Stimulated activated CD4-positive, alpha-beta T cell treated with anti-CD3 and anti-CD28 coated beads, Interleukin-4, amount 100 ng/mL, for 4 hours (primary cell): ENCODE measurements around the gene RNF213.
"Not testable (repeated sequence)": the region's sequence is repeated elsewhere in the genome, so short reads cannot be mapped to it uniquely, and the experiment has no call there.

Source experiments
- DNase-seq, 2 experiments: peaks; one replicate each; pipeline ENCODE4 v3.0.0-alpha.2; 2020

The RNF213 gene

DNA sequence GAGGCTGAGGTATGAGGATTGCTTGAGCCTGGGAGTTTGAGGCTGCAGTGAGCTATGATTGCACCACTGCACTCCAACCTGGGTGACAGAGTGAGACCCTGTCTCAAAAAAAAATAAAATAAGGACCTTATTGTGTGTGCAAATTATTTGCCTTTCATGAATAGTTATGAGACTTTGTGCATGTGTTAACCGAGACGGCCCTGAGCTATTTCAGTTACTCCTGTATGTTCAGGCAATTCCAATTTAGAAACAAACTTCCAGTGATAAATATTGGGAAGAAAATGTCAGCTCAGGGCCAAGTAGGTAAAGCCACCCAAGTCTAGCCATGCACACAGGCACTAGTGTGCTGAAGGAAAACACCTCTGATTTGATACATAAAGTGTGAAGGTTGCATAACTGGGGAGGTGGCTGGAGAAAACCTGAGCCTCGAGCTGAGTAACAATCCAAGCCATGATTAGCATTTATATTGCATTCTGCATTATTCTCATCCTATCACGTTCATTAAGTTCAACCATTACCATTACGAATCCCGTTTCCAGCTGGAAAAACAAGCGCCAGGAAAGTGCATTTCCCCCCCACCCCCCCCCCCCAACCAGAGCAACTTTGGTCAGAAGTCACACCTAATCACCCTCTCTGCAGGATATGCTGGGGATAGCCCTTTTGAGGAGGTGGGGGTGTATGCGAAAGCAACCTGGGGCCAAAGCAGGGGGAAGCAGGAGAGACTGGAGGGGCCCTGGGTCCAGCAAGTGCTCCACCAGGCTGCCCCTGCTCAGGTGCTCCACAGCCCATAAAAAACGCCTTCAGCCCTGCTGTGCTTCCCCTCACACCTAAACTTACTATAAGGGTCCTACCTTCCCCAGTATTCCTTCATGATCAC lies 135.7 kb downstream of the RNF213 start:
- DNase-seq: no peak

DNA sequence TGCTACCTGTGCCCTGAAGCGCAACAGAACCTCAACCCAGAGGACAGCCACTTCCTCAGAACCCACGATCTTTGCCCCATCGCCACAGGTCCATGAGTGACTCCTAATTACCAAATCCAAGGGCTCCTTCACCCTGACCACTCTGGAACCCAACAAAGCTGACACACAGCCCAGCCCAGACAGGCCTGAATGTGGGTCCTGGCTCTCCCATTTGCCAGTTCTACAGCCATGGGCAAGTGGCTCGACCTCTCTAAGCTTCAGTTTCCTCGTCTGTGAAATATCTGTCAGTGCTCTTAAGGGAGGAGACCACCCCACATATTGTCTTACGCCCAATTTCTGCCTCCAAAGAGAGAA lies 136.4 kb downstream of the RNF213 start:
- DNase-seq: no peak

DNA sequence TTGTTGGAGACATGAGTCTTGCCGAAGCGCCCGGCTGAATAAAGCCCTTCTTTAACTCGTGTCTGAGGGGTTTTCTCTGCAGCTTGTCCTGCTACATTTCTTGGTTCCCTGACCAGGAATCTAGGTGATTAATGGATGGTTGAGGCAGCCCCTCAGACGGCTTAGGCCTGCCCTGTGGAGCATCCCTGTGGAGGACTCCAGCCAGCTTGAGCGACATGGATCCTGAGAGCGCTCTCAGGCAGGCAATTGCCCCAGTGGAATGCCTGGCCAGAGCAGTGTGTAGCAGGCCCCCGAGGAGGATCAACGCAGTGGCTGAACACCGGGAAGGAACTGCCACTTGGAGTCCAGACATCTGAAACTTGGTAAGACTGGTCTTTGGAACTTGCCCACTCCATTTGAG lies 137.0 kb downstream of the RNF213 start:
- no peak for DNase-seq

DNA sequence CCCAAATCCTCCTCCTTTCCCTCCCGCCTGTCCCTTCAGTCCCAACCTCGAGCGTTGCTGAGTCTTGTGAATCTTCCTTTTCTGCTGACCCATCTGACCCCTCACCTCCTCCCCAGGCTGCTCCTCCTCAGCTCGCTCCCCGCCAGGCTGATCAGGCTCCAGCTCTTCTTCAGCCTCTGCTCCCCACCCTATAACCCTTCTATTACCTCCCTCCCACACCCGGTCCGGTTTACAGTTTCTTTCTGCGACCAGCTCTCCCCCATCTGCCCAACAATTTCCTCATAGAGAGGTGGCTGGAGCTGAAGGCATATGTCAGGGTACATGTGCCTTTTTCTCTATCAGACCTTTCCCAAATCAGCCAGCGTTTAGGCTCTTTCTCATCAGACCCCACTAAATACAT lies 140.4 kb downstream of the RNF213 start:
- not testable (repeated sequence) for DNase-seq

DNA sequence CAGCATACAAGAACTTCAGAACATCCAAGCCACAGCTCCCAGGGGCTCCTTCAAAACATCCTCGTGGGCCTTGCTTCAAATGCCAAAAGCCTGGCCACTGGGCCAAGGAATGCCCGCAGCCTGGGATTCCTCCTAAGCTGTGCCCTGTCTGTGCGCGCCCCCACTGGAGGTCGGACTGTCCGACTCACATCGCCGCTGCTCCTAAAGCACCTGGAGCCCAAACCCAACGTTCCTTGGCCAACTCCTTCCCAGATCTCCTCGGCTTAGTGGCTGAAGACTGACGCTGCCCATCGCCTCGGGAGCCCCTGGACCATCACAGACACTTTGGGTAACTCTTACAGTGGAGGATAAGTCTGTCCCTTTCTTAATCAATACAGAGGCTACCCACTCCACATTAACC lies 141.4 kb downstream of the RNF213 start:
- DNase-seq: not testable (repeated sequence)

DNA sequence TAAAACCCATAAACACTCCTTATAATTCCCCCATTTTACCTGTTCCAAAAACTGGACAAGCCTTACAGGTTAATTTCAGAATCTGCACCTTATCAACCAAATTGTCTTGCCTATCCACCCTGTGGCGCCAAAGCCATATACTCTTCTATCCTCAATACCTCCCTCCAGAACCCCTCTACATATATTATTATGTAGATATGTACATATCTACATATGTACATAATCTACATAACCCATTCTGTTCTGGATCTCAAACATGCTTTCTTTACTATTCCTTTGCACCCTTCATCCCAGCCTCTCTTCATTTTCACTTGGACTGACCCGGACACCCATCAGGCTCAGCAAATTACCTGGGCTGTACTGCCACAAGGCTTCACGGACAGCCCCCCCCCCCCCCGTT lies 142.3 kb downstream of the RNF213 start:
- no peak for DNase-seq

DNA sequence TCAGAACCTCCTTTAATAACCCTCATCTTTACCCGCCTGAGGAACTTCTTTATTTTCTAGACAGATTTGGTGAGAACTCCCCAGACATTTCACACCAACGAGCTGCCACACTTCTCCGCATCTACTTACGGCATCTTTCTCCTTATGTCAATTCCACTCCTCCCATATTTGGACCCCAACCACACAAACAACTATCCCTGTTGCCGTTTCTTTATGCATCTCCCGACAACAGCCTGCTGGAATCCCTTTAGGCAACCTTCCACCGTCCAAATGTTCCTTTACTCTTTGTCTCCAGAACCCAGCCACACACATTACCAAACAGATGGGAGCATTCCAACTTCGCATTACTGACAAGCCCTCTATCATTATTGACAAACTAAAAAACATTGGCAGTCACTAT lies 145.5 kb downstream of the RNF213 start:
- DNase-seq: no peak

DNA sequence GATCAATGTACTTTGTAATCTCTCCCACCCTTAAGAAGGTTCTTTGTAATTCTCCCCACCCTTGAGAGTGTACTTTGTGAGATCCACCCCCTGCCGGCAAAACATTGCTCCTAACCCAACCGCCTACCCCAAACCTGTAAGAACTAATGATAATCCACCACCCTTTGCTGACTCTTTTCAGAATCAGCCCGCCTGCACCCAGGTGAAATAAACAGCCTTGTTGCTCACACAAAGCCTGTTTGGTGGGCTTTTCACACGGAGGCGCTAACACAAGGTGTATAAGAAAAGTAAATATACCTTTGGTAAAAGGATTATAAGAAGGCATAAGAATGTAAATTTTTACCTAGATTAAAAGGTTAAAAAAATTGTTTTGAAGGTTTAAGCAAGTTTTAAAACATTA lies 147.3 kb downstream of the RNF213 start:
- DNase-seq: not testable (repeated sequence)

DNA sequence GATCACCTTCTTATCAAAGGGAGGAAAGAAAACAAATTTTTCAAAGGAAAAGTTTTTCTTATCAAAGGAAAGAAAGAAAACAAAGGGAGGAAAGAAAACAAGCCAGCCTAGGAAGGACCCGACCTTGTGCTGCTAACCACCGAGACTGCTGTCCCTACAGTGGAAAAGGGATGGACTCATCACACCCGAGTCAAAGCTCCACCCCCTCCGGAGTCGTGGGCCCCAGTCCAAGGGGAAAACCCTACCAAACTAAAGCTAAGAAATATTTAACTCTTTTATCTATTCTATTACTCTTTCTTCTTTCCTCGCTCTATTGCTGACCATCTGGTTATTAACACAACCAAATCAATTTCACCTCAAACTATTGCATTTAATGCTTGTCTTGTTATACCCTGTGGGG lies 148.2 kb downstream of the RNF213 start:
- no peak for DNase-seq

DNA sequence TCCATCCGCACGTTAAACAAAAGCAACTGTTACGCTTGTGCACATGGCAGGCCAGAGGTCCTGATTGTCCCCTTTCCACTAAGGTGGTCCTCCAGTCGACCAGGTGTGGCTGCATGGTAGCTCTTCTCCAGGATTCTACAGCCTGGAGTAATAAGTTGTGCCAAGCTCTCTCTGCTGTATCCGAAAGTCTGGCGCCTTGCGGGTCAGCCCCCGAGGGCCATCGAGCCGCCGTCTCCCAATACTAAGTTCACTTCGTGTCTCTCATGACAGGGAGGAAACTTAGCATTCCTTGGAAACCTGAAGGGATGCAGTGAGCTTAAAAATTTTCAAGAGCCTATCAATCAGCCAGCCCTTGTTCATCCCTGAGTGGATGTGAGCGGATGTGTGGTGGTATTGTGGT lies 149.0 kb downstream of the RNF213 start:
- no peak for DNase-seq

DNA sequence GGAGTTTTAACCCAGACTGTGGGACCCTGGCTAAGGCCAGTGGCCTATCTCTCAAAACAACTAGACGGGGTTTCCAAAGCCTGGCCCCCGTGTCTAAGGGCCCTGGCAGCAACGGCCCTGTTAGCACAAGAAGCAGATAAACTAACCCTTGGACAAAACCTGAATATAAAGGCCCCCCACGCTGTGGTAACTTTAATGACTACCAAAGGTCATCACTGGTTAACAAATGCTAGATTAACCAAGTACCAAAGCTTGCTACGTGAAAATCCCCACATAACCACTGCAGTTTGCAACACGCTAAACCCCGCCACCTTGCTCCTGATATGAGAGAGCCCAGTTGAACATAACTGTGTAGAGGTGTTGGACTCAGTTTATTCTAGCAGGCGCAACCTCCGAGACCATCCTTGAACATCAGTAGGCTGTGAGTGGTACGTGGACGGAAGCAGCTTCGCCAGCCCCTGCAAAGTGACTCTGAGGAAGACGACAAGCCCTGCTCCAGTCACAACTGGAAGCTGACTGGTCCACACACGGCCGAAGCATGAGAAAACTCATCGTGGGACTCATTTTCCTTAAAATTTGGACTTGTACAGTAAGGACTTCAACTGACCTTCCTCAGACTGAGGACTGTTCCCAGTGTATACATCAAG lies 149.9 kb downstream of the RNF213 start:
- not testable (repeated sequence) for DNase-seq

DNA sequence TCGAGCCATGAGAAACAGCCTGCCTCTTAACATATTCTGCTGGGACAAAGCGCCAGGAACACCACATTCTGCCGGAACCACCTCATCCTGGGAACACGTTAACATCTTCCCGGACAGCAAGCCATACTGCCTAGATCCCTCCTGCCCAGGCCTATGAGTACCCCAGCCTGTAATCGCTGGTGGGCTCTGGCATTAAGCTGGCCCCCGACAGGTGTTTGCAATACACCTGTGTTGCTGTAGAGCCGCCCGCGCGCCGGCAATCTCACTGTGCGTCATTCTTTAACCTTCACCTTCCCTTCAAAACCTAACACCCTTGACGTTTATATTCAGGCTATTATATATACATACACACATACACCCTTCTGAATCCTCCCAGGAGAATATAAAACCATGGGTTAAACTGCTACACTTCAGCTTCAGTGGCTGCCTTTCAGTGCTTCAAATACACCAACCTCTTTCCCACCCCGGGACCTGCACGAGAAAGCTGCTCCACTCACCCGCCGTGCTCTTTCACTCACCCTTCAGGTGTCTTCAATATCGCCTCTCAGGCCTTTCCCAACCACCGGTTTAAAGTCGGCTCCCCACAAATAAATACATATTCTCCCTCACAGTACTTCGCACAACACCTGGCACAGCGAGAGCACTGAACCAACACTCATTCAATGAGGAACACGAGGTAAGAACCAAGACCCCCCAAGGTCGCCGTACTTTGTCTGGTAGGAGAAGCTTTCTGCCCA lies 153.3 kb downstream of the RNF213 start:
- no peak for DNase-seq

DNA sequence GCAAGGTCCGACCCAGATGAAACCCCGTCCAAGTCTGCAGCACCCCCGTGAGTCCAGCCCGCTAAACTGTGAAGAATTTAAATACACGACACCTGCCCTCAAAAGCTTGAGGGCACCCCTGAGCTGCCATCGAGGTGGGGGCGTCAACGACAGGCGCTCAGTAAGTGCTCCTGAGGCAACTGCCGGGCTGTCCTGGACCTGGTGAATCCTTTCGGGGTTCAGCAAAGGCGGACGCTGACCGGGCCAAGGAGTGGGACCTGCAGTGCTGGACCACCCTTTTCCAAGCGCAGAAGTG lies 153.8 kb downstream of the RNF213 start:
- no peak for DNase-seq

DNA sequence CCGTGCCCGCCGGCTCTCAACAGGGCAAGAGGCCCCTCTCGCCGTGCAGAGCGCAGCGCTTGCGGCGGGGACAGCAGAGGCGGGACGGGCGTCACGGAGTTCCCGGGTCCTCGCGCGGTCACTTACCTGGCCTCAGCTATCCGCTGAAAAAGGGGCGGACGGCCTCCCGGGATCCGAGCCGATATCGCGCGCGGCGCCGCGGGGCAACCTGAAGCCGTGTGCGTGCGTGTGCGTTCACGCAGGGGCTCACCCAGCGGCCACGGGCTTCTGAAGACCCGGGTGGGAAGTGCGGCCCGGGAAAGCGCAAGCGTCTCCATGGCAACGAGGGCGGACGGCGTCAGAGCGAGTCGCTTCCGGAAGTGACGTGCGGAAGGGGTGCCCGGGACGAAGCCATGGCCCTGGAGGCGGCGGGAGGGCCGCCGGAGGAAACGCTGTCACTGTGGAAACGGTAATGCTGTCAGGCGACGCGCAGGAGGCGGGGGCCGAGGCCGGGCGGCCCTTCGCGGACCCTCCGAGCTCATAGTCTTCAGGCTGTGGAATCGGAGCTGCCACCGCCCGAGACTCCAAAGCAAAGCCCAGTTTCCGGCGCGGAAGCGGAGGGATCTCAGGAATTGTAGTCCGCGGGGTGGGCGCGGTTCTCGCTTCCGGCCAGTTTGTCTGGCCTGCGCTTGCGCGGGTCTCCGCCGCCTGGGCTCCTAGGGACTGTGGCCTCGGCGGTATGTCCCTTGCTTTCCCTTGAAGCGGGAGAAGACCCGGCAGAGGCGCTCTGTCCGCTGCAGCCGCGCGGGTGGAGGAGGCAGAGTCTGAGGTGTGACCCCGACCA lies 154.4 kb downstream of the RNF213 start, which contains the start of gene ENDOV:
Gene ENDOV, plus strand, starts transcription at position 365 of the 823 bp plus-strand sequence. Its CDS starts 28 bp downstream, at position 393.
- peak; percentile 91 to 92 for DNase-seq

DNA sequence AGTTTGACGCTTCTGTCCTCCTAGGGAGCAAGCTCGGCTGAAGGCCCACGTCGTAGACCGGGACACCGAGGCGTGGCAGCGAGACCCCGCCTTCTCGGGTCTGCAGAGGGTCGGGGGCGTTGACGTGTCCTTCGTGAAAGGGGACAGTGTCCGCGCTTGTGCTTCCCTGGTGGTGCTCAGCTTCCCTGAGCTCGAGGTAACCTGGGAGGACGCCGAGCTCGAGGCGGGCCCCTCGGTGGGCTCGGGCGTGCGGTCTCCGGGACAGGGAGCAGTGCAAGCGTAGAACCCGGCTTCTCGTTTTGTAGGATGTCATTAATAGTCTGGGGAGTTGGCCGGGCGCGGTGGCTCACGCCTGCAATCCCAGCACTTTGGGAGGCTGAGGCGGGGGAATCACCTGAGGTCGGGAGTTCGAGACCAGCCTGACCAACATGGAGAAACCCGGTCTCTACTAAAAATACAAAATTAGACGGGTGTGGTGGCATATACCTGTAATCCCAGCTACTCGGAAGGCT lies 155.0 kb downstream of the RNF213 start:
- DNase-seq: no peak

DNA sequence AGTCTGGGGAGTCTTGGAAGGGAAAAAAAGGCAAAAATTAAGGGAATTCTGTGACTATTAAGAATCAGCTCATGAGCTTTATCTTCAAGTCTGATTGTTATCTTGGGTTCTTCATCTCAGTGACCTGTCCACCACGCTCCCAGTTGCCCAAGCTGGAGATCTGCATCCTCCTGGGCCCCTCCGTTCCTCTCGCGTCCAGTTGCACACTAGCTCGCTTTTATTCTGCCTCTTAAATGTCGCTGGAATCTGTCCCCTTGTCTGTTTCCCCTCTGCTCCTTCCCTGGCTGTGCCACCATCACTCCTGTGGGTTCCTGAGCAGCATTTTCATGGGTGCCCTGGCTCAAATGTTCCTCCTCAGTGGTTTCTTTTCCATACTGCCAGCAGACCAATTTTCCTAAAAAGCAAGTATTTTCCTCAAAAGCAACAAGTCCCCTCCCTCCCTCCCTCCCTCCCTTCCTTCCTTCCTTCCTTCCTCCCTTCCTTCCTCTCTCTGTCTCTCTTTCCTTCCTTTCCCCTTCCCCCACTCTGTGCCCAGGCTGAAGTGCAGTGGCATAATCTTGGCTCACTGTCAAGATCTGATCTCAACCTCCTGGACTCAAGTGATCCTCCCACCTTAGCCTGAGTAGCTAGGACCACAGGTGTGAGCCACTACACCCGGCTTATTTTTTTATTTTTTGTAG lies 155.7 kb downstream of the RNF213 start:
- no peak for DNase-seq

DNA sequence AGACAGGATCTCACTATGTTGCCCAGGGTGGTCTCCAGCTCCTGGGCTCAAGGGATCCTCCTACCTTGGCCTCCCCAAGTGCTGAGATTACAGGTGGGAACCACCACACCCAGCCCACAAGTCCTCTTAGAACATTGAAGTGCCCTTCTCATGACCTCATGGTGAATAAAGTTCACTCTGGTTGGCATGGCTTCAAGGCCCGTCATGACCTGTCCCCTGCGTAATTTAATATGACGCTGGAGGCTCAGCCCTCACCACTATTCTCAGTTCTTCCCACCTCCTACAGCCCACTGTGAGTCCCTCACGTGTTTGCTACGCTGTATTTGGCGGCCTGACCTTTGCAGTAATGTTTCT lies 156.3 kb downstream of the RNF213 start:
- no peak for DNase-seq

DNA sequence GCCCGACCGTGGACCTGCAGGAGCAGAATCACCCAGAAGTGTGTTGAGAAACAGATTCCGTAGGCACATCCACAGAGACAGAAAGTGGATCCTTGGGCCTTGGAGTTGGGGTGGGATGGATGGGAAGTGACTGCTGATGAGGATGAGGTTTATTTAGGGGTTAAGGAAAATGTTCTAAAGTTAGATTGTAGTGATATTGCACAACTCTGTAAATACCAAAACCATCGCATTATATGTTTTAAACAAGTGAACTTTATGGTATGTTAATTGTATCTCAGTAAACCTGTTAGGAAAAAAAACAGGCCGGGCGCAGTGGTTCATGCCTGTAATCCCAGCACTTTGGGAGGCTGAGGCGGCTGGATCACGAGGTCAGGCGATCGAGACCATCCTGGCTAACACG lies 157.9 kb downstream of the RNF213 start:
- no peak for DNase-seq

DNA sequence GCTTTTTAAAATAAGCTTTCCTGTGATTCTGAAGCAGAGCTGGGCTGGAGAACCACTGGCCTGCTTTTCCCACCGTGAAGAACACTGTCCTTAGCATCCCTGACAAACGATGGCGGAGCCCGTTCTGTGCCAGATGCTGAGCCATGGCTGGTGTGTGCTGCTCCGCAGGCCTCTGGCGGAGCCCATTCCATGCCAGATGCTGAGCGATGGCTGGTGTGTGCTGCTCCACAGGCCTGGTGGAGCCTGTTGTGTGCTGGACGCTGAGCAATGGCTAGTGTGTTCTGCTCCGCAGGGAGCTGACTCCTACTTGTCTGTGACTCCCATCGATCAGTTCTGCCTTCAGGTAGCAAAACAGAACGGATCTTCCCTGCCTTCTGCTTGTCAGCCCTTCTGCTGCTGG lies 158.6 kb downstream of the RNF213 start:
- no peak for DNase-seq

DNA sequence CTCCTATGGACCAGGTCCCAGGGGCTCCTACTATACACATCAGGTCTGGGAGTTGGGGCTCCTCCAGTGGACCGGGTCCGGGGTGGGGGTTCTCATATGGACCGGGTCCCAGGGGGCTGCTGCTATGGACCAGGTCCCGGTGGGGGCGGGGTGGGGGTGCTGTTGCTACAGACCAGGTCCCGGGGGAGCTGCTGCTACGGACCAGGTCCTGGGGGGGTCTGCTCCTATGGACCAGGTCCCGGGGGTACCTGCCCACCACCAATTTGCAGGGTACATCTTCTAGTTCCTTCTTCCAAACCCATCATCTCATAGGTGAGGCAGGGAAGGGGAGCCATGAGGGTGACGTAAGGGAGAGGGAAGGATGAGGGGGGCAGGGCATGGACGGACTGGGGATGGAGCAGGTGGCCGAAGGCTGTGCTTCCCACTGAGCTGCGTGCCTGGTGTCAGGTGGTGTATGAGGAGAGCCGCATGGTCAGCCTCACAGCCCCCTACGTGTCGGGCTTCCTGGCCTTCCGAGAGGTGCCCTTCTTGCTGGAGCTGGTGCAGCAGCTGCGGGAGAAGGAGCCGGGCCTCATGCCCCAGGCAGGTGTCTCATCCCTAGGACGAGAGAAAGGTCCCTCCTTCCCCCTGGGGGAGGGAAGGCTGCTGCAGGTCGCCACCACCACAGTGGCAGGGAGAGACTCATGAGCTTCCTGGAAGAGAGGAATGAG lies 160.9 kb downstream of the RNF213 start:
- no peak for DNase-seq

DNA sequence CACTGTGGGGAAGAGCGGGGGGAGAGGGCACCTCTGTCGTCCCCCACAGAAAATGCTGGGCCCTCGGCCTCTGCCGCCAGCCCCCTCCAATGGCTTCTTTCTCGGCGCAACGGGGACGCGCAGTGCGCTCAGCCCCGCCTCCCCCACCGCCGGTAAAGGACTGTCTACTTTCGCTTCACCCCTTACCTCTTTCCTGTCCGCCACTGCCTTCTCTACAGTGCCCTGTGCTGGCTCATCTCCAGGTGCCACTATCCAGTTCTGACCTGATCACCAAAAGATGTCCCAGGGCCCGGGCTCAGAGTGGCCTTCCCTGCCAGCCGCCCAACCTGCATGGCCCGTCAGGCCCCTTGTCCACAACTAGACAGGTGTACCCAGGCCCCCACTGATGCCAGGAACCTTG lies 161.6 kb downstream of the RNF213 start:
- DNase-seq: no peak

DNA sequence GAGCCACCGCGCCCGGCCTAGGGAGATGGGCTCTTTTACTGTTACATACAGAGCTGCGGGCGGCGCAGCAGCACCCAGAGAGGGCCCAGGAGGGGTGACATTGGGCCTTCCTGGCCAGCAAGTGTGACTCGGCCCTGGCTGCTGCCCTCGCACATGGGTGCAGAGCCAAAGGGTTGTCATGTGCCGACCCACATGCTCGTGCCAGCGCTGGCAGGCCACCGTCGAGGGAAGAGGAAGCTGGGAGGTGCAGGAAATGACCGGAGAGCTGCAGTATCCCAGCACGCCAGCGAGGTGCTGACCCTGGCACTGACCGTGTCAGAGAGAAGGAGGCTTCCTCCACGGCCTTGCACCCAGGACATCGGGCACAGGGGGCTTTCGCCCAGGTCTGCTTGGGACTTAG lies 162.3 kb downstream of the RNF213 start:
- DNase-seq: no peak
